WTC11 (cell line): Measurements from ENCODE around the gene EXOC4. TPM values are rescaled to one million over a fixed set of nuclear protein-coding genes. Genes with fewer than 3 reads are reported as not detected.

Experiments
- ATAC-seq: fragments of 200-7000 bp; cut with Tn5 transposase; 2 replicates; pipeline ENCODE4 v1.10.0; 2021; ENCODE audit warnings: mild to moderate bottlenecking, moderate library complexity
- CTCF ChIA-PET: fragments of 300-600 bp; sonication (Branson Sonifier 250); formaldehyde crosslinking; loops from one replicate; lab custom pipeline; 2021; ENCODE audit warnings: antibody characterized with exemption; lab: Charles Lee
- POLR2A ChIA-PET: fragments of 350-600 bp; sonication (Branson Sonifier 250); formaldehyde crosslinking; loops from one replicate; lab custom pipeline; 2021; ENCODE audit warnings: antibody characterized with exemption; lab: Charles Lee
- DNase-seq: peaks from one replicate; pipeline ENCODE4 v3.0.0; 2021; ENCODE audit warnings: low spot score
- H3K27ac Mint-ChIP-seq: 2 replicates; pipeline ENCODE4 v1.8.0; 2021; ENCODE audit warnings: mixed read lengths
- H3K27me3 Mint-ChIP-seq: 2 replicates; pipeline ENCODE4 v1.8.0; 2021; ENCODE audit warnings: low read depth, mild to moderate bottlenecking, moderate library complexity, mixed read lengths
- H3K36me3 Mint-ChIP-seq: 2 replicates; pipeline ENCODE4 v1.8.0; 2021; ENCODE audit warnings: mixed read lengths
- H3K4me1 Mint-ChIP-seq: 2 replicates; pipeline ENCODE4 v1.8.0; 2022; ENCODE audit warnings: mixed read lengths
- H3K4me3 Mint-ChIP-seq: 2 replicates; pipeline ENCODE4 v1.8.0; 2021; ENCODE audit warnings: mild to moderate bottlenecking, moderate library complexity, mixed read lengths
- H3K9me3 Mint-ChIP-seq: 2 replicates; pipeline ENCODE4 v1.8.0; 2021; ENCODE audit warnings: mixed read lengths
- CREB1 ChIP-seq: sonication (generic); formaldehyde crosslinking; IDR thresholded peaks from 2 replicates; pipeline ENCODE4 v1.8.0; 2023; ENCODE audit warnings: mild to moderate bottlenecking, missing genetic modification reagents
- ETV6 ChIP-seq: sonication (generic); formaldehyde crosslinking; IDR thresholded peaks from 2 replicates; pipeline ENCODE4 v1.8.1; 2022; ENCODE audit warnings: mild to moderate bottlenecking, missing genetic modification reagents
- GRHL2 ChIP-seq: fragments of 250-450 bp; sonication (Bioruptor Pico); IDR thresholded peaks from 2 replicates; pipeline ENCODE4 v1.8.0; 2022; ENCODE audit warnings: mild to moderate bottlenecking, moderate library complexity; ENCODE audit not compliant: insufficient replicate concordance, severe bottlenecking
- GTF2I ChIP-seq: fragments of 250-450 bp; sonication (Bioruptor Pico); conservative IDR thresholded peaks from 2 replicates; pipeline ENCODE4 v1.4.0; 2021; ENCODE audit warnings: mild to moderate bottlenecking
- HMGA2 ChIP-seq: fragments of 250-450 bp; sonication (Bioruptor Pico); IDR thresholded peaks from 2 replicates; pipeline ENCODE4 v1.4.0; 2021; ENCODE audit warnings: mild to moderate bottlenecking, moderate library complexity
- MYBL2 ChIP-seq: sonication (generic); formaldehyde crosslinking; IDR thresholded peaks from 2 replicates; pipeline ENCODE4 v1.8.1; 2023; ENCODE audit warnings: mild to moderate bottlenecking, moderate library complexity, missing genetic modification reagents
- NFATC4 ChIP-seq: fragments of 250-450 bp; sonication (Bioruptor Pico); IDR thresholded peaks from 2 replicates; pipeline ENCODE4 v1.9.0; 2021; ENCODE audit warnings: mild to moderate bottlenecking
- RELA ChIP-seq: sonication (generic); formaldehyde crosslinking; IDR thresholded peaks from 2 replicates; pipeline ENCODE4 v1.8.1; 2022; ENCODE audit warnings: missing genetic modification reagents, mild to moderate bottlenecking, borderline replicate concordance
- ZNF121 ChIP-seq: sonication (generic); formaldehyde crosslinking; IDR thresholded peaks from 2 replicates; pipeline ENCODE4 v1.8.0; 2023; ENCODE audit warnings: missing genetic modification reagents
- ZNF138 ChIP-seq: sonication (generic); formaldehyde crosslinking; conservative IDR thresholded peaks from 2 replicates; pipeline ENCODE4 v1.8.1; 2022; ENCODE audit warnings: mild to moderate bottlenecking, moderate library complexity, missing genetic modification reagents
- ZNF219 ChIP-seq: sonication (generic); formaldehyde crosslinking; IDR thresholded peaks from 2 replicates; pipeline ENCODE4 v1.8.0; 2023; ENCODE audit warnings: missing genetic modification reagents, mild to moderate bottlenecking, borderline replicate concordance
- ZNF263 ChIP-seq: sonication (generic); formaldehyde crosslinking; IDR thresholded peaks from 2 replicates; pipeline ENCODE4 v1.8.1; 2022; ENCODE audit warnings: low read depth, mild to moderate bottlenecking, moderate library complexity, missing genetic modification reagents
- ZNF416 ChIP-seq: fragments of 250-450 bp; sonication (Bioruptor Pico); IDR thresholded peaks from 2 replicates; pipeline ENCODE4 v1.9.0; 2021; ENCODE audit warnings: mild to moderate bottlenecking, inconsistent platforms
- total RNA-seq: library from RNA; stranded (reverse); gene quantifications from 3 replicates; pipeline ENCODE4 v1.2.3, GENCODE V29; 2021
- TF ChIP-seq, protein P1 (sequence below): sonication (generic); formaldehyde crosslinking; IDR thresholded peaks from 2 replicates; pipeline ENCODE4 v1.8.0; 2023; ENCODE audit warnings: missing genetic modification reagents
- TF ChIP-seq, protein P2 (sequence below): fragments of 250-450 bp; sonication (Bioruptor Pico); IDR thresholded peaks from 2 replicates; pipeline ENCODE4 v1.9.0; 2021; ENCODE audit warnings: mild to moderate bottlenecking
- TF ChIP-seq, protein P3 (sequence below): sonication (generic); formaldehyde crosslinking; IDR thresholded peaks from 2 replicates; pipeline ENCODE4 v1.8.1; 2023; ENCODE audit warnings: mild to moderate bottlenecking, missing genetic modification reagents
- TF ChIP-seq, protein P4 (sequence below): sonication (generic); formaldehyde crosslinking; IDR thresholded peaks from 2 replicates; pipeline ENCODE4 v1.8.0; 2023; ENCODE audit warnings: mild to moderate bottlenecking, missing genetic modification reagents
- TF ChIP-seq, protein P5 (sequence below): sonication (generic); formaldehyde crosslinking; conservative IDR thresholded peaks from 2 replicates; pipeline ENCODE4 v1.8.1; 2022; ENCODE audit warnings: mild to moderate bottlenecking, missing genetic modification reagents
- TF ChIP-seq, protein P6 (sequence below): sonication (generic); formaldehyde crosslinking; IDR thresholded peaks from 2 replicates; pipeline ENCODE4 v1.8.1; 2022; ENCODE audit warnings: mild to moderate bottlenecking, missing genetic modification reagents, moderate library complexity, borderline replicate concordance
- TF ChIP-seq, protein P7 (sequence below): fragments of 250-450 bp; sonication (Bioruptor Pico); IDR thresholded peaks from 2 replicates; pipeline ENCODE4 v2.1.2; 2022; ENCODE audit warnings: mild to moderate bottlenecking, moderate library complexity

Gene EXOC4
- total RNA-seq, 1 experiment from 2014 or later, result 62.0 TPM

DNA sequence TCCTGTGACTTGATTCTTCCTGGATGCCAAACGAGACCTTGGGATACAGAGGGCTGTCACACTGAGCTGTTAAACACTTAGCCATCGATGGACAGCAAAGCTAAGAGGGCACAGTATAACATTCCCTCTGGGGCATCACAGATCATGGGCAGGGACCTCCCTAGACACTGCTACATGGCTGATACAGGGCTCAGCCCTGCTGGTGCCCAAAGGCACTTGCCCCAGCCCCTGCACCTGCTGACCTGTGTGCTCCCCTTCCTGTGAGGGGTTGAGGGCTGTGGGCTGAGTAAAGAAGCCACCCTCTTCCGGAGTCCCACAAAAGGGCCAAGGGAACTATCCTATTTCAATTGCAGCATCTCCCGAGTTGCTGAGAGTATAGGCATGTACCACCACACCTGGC, 337.9 kb downstream of the EXOC4 start:
- H3K27me3 Mint-ChIP-seq, result no peaks in the 10 kb centered on the region
- ATAC-seq (no peak; the same call in 1 of the 2 replicates), DNase-seq (no peak)
- H3K36me3 Mint-ChIP-seq, result peaks cover 3% of the 10 kb centered on the region; the same call in 1 of the 2 replicates
- POLR2A ChIA-PET, result no interaction called here
- H3K27ac Mint-ChIP-seq, result no peak overlapping the region
- H3K4me1 Mint-ChIP-seq, result peaks cover 19% of the 10 kb centered on the region
- peaks cover 5% of the 10 kb centered on the region for H3K9me3 Mint-ChIP-seq
- TF ChIP-seq, protein P1, sequence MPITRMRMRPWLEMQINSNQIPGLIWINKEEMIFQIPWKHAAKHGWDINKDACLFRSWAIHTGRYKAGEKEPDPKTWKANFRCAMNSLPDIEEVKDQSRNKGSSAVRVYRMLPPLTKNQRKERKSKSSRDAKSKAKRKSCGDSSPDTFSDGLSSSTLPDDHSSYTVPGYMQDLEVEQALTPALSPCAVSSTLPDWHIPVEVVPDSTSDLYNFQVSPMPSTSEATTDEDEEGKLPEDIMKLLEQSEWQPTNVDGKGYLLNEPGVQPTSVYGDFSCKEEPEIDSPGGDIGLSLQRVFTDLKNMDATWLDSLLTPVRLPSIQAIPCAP (CRISPR knock-in tag), result no peak
- TF ChIP-seq ZNF138 (CRISPR knock-in tag) (no peak), ZNF219 (no peak), RELA (no peak), GRHL2 (CRISPR knock-in tag) (no peak), ZNF121 (CRISPR knock-in tag) (no peak)
- TF ChIP-seq, protein P2, sequence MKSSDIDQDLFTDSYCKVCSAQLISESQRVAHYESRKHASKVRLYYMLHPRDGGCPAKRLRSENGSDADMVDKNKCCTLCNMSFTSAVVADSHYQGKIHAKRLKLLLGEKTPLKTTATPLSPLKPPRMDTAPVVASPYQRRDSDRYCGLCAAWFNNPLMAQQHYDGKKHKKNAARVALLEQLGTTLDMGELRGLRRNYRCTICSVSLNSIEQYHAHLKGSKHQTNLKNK, result no peak
- TF ChIP-seq, protein P3, sequence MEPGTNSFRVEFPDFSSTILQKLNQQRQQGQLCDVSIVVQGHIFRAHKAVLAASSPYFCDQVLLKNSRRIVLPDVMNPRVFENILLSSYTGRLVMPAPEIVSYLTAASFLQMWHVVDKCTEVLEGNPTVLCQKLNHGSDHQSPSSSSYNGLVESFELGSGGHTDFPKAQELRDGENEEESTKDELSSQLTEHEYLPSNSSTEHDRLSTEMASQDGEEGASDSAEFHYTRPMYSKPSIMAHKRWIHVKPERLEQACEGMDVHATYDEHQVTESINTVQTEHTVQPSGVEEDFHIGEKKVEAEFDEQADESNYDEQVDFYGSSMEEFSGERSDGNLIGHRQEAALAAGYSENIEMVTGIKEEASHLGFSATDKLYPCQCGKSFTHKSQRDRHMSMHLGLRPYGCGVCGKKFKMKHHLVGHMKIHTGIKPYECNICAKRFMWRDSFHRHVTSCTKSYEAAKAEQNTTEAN (CRISPR knock-in tag), result no peak
- H3K4me3 Mint-ChIP-seq, result no peak overlapping the region
- CTCF ChIA-PET, result no interaction called here

DNA sequence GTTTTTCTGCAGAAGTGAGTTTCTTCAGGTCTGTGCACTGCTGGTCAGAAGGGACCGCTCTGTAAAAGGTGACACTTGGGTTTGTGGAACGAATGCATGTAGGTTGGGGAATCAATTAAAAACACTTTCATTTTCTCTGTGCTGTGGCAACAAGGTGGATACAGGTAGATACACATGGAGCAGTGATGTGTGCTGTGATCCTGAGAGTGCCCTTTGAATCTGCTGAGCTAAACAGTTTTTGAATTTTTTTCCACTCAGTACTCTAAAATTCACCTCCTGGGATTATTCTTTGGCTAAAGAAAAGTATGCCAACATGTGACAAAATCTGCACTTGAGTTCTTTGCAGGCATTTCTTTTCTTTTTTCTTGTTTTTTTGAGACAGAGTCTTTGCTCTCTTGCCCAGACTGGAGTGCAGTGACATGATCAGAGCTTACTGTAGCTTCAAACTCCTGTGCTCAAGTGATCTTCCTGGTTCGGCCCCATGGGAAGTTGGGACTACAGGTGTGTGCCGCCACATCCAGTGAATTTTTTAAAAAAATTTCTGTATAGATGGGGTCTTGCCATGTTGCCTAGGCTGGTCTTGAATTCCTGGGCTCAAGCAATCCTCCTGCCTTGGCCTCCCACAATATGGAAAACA, 338.9 kb downstream of the EXOC4 start:
- H3K4me3 Mint-ChIP-seq, result no peak overlapping the region
- H3K4me1 Mint-ChIP-seq, result peaks cover 19% of the 10 kb centered on the region
- ChIA-PET CTCF (no interaction called here), POLR2A (no interaction called here)
- H3K9me3 Mint-ChIP-seq, result no peaks in the 10 kb centered on the region
- no peak overlapping the region for H3K27ac Mint-ChIP-seq
- DNase-seq (no peak), ATAC-seq (no peak)
- no peaks in the 10 kb centered on the region for H3K27me3 Mint-ChIP-seq
- H3K36me3 Mint-ChIP-seq, result no peaks in the 10 kb centered on the region
- TF ChIP-seq ZNF263 (CRISPR knock-in tag), result no peak
- TF ChIP-seq, protein P4, sequence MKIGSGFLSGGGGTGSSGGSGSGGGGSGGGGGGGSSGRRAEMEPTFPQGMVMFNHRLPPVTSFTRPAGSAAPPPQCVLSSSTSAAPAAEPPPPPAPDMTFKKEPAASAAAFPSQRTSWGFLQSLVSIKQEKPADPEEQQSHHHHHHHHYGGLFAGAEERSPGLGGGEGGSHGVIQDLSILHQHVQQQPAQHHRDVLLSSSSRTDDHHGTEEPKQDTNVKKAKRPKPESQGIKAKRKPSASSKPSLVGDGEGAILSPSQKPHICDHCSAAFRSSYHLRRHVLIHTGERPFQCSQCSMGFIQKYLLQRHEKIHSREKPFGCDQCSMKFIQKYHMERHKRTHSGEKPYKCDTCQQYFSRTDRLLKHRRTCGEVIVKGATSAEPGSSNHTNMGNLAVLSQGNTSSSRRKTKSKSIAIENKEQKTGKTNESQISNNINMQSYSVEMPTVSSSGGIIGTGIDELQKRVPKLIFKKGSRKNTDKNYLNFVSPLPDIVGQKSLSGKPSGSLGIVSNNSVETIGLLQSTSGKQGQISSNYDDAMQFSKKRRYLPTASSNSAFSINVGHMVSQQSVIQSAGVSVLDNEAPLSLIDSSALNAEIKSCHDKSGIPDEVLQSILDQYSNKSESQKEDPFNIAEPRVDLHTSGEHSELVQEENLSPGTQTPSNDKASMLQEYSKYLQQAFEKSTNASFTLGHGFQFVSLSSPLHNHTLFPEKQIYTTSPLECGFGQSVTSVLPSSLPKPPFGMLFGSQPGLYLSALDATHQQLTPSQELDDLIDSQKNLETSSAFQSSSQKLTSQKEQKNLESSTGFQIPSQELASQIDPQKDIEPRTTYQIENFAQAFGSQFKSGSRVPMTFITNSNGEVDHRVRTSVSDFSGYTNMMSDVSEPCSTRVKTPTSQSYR (CRISPR knock-in tag), result no peak
- TF ChIP-seq MYBL2 (CRISPR knock-in tag), result no peak
- TF ChIP-seq, protein P5, sequence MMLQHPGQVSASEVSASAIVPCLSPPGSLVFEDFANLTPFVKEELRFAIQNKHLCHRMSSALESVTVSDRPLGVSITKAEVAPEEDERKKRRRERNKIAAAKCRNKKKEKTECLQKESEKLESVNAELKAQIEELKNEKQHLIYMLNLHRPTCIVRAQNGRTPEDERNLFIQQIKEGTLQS (CRISPR knock-in tag), result no peak
- no peak for TF ChIP-seq HMGA2 (CRISPR knock-in tag)
- TF ChIP-seq ZNF416 (CRISPR knock-in tag), result no peak
- no peak for TF ChIP-seq RELA
- no peak for TF ChIP-seq ETV6 (CRISPR knock-in tag)
- TF ChIP-seq, protein P6, sequence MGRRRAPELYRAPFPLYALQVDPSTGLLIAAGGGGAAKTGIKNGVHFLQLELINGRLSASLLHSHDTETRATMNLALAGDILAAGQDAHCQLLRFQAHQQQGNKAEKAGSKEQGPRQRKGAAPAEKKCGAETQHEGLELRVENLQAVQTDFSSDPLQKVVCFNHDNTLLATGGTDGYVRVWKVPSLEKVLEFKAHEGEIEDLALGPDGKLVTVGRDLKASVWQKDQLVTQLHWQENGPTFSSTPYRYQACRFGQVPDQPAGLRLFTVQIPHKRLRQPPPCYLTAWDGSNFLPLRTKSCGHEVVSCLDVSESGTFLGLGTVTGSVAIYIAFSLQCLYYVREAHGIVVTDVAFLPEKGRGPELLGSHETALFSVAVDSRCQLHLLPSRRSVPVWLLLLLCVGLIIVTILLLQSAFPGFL (CRISPR knock-in tag), result no peak
- TF ChIP-seq GTF2I (CRISPR knock-in tag), result no peak
- TF ChIP-seq, protein P7, sequence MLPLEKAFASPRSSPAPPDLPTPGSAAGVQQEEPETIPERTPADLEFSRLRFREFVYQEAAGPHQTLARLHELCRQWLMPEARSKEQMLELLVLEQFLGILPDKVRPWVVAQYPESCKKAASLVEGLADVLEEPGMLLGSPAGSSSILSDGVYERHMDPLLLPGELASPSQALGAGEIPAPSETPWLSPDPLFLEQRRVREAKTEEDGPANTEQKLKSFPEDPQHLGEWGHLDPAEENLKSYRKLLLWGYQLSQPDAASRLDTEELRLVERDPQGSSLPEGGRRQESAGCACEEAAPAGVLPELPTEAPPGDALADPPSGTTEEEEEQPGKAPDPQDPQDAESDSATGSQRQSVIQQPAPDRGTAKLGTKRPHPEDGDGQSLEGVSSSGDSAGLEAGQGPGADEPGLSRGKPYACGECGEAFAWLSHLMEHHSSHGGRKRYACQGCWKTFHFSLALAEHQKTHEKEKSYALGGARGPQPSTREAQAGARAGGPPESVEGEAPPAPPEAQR (CRISPR knock-in tag), result no peak
- no peak for TF ChIP-seq NFATC4
- no peak for TF ChIP-seq CREB1 (CRISPR knock-in tag)
- TF ChIP-seq, all 79 proteins: peak for 0
